Suppressor macrophage treated with lipopolysaccharide for 4 hours (primary cell): ENCODE results near the gene CPLANE2.
A peak's percentile ranks its signal among the peaks of the same experiment; 100 is the strongest.
"Not testable (repeated sequence)": the region's sequence is repeated elsewhere in the genome, so short reads cannot be mapped to it uniquely, and the experiment has no call there.

Experiments
- DNase-seq: peaks from one replicate; pipeline ENCODE4 v3.0.0-alpha.2; 2020

The CPLANE2 gene

GRCh38 chr1:16236511-16237342 lies at the start of gene CPLANE2:
Gene CPLANE2, minus strand, starts transcription at chr1:16237183. Its CDS starts 441 bp downstream, at chr1:16236742.
- DNase-seq, result peak; percentile 91

GRCh38 chr1:16286122-16286521 lies 49.1 kb upstream of the CPLANE2 start:
- no peak for DNase-seq

GRCh38 chr1:16281765-16282164 lies 44.8 kb upstream of the CPLANE2 start:
- no peak for DNase-seq

- no peak for DNase-seq
These were observed 42.2 kb upstream of the CPLANE2 start for GRCh38 chr1:16279186-16279585.

- no peak for DNase-seq
These were observed 39.5 kb upstream of the CPLANE2 start for GRCh38 chr1:16276302-16277030.

GRCh38 chr1:16275591-16275990 lies 38.6 kb upstream of the CPLANE2 start:
- DNase-seq, result no peak

- no peak for DNase-seq
These were observed 30.8 kb upstream of the CPLANE2 start for GRCh38 chr1:16267690-16268180.

GRCh38 chr1:16266411-16267118 lies 29.6 kb upstream of the CPLANE2 start:
- no peak for DNase-seq

- no peak for DNase-seq
These were observed 25.1 kb upstream of the CPLANE2 start for GRCh38 chr1:16262067-16262466.

GRCh38 chr1:16260814-16261213 lies 23.8 kb upstream of the CPLANE2 start:
- DNase-seq, result no peak

- peak; percentile 10 for DNase-seq
These were observed 21.7 kb upstream of the CPLANE2 start for GRCh38 chr1:16258591-16259135.

GRCh38 chr1:16257968-16258367 lies 21.0 kb upstream of the CPLANE2 start:
- DNase-seq, result no peak

GRCh38 chr1:16257556-16257955 lies 20.6 kb upstream of the CPLANE2 start:
- DNase-seq, result not testable (repeated sequence)

- no peak for DNase-seq
These were observed 19.5 kb upstream of the CPLANE2 start for GRCh38 chr1:16256478-16256877.

GRCh38 chr1:16254263-16254928 lies 17.4 kb upstream of the CPLANE2 start:
- no peak for DNase-seq

- DNase-seq, result no peak
These were observed 16.4 kb upstream of the CPLANE2 start for GRCh38 chr1:16253332-16253922.

- no peak for DNase-seq
These were observed 15.9 kb upstream of the CPLANE2 start for GRCh38 chr1:16252912-16253311.

- no peak for DNase-seq
These were observed 14.4 kb upstream of the CPLANE2 start for GRCh38 chr1:16251381-16251780.

- no peak for DNase-seq
These were observed 13.7 kb upstream of the CPLANE2 start for GRCh38 chr1:16250524-16251251.

GRCh38 chr1:16249596-16250241 lies 12.7 kb upstream of the CPLANE2 start:
- DNase-seq, result peak; percentile 39
